HUES6 (cell line): ENCODE data around the gene ELOVL2.
A peak's percentile ranks its signal among the peaks of the same experiment; 100 is the strongest.

Source experiments
- H3K27ac ChIP-seq: 2 replicates; pipeline ENCODE4 v1.7.0; 2013; ENCODE audit warnings: low read depth, mild to moderate bottlenecking, low read length, inconsistent platforms
- H3K27me3 ChIP-seq: 2 replicates; pipeline ENCODE4 v1.6.1; 2013; ENCODE audit warnings: low read length; ENCODE audit not compliant: control insufficient read depth, insufficient read depth
- H3K36me3 ChIP-seq: 2 replicates; pipeline ENCODE4 v1.6.1; 2013; ENCODE audit warnings: low read length; ENCODE audit not compliant: control insufficient read depth, insufficient read depth
- H3K4me1 ChIP-seq: 2 replicates; pipeline ENCODE4 v1.6.1; 2013; ENCODE audit warnings: low read length; ENCODE audit not compliant: control insufficient read depth, insufficient read depth
- H3K4me3 ChIP-seq: 2 replicates; pipeline ENCODE4 v1.5.1; 2013; ENCODE audit warnings: low read depth, low read length
- H3K9ac ChIP-seq: one replicate; pipeline ENCODE4 v1.6.1; 2013; ENCODE audit warnings: mild to moderate bottlenecking, low read length
- H3K9me3 ChIP-seq: 2 replicates; pipeline ENCODE4 v1.6.1; 2013; ENCODE audit warnings: low read depth, low read length; ENCODE audit not compliant: control insufficient read depth, insufficient read depth

Gene ELOVL2

DNA sequence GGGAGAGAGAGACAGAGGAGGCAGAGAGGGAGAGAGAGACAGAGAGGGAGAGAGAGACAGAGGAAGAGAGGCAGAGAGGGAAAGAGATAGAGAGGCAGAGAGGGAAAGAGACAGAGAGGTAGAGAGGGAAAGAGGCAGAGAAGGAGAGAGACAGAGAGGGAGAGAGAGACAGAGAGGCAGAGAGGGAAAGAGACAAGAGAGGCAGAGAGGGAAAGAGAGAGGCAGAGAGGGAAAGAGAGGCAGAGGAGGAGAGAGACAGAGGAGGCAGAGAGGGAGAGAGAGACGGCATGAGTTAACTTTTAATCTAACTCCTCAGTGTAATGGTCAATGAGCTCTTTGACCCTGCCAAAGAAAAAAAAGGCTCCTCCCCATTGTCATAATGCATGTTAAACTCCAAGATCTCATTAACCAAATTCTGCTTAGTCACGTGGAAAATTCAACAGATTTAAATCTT lies 7.1 kb downstream of the ELOVL2 start:
- H3K4me3 ChIP-seq, result no peak overlapping the region
- H3K4me1 ChIP-seq, result no peaks in the 10 kb centered on the region
- H3K27ac ChIP-seq, result no peak overlapping the region
- H3K27me3 ChIP-seq, result peaks cover 13% of the 10 kb centered on the region
- H3K9me3 ChIP-seq, result no peaks in the 10 kb centered on the region
- no peaks in the 10 kb centered on the region for H3K36me3 ChIP-seq
- H3K9ac ChIP-seq, result no peak overlapping the region

DNA sequence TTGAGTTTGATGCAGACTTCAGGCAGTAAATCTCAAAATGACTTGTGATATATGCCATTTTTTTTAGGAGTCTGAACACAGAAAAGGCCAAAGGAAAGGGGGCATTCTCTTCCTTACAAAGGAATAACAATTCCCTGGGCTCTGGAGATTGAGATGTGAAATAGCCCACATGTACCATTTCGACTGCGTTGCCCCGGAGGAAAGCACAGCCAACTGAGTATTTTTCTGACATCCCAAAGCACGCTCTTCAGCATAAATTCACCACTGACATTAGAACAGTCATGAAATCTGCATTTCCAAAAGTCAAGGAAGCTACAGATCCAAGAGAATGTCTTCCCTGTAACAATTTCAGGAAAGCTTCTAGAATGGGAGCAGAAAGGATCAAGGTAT lies 7.8 kb downstream of the ELOVL2 start:
- Histone ChIP-seq H3K36me3 (no peaks in the 10 kb centered on the region), H3K9ac (no peak overlapping the region), H3K4me1 (no peaks in the 10 kb centered on the region), H3K9me3 (no peaks in the 10 kb centered on the region), H3K4me3 (no peak overlapping the region), H3K27me3 (peaks cover 6% of the 10 kb centered on the region), H3K27ac (no peak overlapping the region)

DNA sequence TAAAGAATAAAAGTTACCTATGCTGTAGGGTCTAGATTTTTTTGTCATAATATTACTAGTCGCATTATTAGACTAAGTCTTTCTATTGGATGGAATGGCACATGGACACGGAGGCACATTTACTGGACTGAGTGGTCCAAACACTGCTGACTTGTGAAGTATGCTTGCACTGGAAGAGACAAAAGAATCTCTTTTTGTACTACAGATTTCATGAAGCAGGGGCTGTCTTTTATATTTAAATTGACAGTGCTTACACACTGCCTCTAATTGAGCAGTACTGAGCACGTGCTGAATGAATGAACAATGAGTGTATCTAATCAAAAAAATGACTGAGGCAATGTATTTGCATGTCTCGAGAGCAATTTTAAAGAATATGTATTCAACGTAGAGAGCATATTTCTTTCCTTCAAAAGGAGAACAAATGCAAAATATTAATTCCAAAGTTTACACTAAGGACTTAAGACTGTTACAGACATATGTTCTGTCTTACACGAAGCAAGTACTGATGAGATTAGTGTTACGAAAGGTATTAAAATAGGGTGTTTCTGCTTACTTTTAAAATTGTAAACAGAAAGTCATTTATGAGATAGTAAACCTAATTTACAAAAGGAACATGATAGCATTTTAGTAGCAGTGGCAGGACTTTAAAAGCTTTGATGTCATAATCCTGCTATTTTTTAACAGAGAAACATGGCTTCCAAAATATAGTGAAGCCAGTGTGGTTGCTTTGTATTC lies 8.3 kb downstream of the ELOVL2 start:
- Histone ChIP-seq H3K4me1 (no peaks in the 10 kb centered on the region), H3K9me3 (no peaks in the 10 kb centered on the region), H3K36me3 (no peaks in the 10 kb centered on the region), H3K27me3 (peaks cover under 1% of the 10 kb centered on the region), H3K9ac (no peak overlapping the region), H3K4me3 (no peak overlapping the region), H3K27ac (no peak overlapping the region)

DNA sequence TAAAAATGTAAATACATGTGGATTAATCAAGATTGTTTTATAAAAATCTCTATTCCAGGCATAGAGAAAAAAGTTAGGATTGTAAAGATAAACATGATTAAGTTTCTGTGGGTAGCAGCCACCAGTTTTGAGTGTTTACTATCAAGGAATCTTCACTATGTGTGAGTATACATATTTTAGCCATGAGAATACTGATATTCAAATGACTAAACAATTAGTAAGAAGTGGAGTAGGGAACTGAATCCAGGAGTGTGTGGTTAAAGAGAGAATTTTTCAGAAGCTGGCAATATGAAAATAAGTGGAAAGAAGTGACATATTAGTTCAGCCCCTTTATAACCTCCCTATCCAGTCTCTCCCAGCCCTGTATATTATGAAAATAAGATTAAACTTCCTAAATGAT lies 10.3 kb downstream of the ELOVL2 start:
- H3K4me3 ChIP-seq, result no peak overlapping the region

DNA sequence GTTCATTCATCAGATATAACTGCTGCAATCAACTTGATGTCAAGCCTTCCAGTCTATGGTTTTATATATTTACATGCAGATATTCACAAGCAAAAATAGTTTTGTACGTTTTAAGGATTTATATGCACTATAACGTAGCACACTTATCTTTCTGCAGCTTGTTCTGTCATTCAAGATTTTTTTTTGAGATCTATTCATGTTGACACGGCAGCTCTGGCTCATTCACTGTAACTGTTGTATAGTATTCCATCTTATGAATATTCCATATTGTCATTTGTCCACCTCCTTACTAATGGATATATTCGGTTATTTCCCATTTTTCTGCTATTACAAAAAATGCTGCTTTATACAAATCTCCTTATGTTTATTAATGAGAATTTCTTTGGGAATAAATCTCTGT lies 13.2 kb downstream of the ELOVL2 start:
- no peak overlapping the region for H3K4me3 ChIP-seq
- no peaks in the 10 kb centered on the region for H3K9me3 ChIP-seq
- H3K4me1 ChIP-seq, result peaks cover 21% of the 10 kb centered on the region
- no peaks in the 10 kb centered on the region for H3K36me3 ChIP-seq
- no peak overlapping the region for H3K9ac ChIP-seq
- H3K27me3 ChIP-seq, result no peaks in the 10 kb centered on the region
- no peak overlapping the region for H3K27ac ChIP-seq

More for the DNA sequence above, 10.3 kb downstream of the ELOVL2 start:
- Histone ChIP-seq H3K4me1 (no peaks in the 10 kb centered on the region), H3K27ac (no peak overlapping the region), H3K9me3 (no peaks in the 10 kb centered on the region), H3K36me3 (no peaks in the 10 kb centered on the region), H3K27me3 (no peaks in the 10 kb centered on the region), H3K9ac (no peak overlapping the region)

DNA sequence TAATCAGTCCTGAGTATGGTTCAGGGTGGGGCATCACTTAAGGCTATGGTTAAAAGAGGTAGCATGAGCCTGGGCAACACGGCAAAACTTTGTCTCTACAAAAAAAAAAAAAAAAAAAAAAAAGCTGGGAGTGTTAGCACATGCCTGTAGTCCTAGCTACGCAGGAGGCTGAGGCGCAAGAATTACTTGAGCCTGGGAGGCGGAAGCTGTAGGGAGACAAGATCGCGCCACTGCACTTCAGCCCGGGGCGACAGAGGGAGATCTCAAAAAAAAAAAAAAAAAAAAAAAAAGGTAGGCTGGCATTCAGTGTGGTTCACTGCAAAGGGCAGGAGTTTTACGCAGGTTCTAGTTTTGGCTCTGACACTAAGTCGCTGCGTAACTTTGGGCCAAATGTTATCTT lies 15.1 kb downstream of the ELOVL2 start:
- Histone ChIP-seq H3K36me3 (no peaks in the 10 kb centered on the region), H3K4me1 (peaks cover 36% of the 10 kb centered on the region), H3K9ac (no peak overlapping the region), H3K27me3 (no peaks in the 10 kb centered on the region), H3K4me3 (no peak overlapping the region), H3K27ac (no peak overlapping the region), H3K9me3 (no peaks in the 10 kb centered on the region)

DNA sequence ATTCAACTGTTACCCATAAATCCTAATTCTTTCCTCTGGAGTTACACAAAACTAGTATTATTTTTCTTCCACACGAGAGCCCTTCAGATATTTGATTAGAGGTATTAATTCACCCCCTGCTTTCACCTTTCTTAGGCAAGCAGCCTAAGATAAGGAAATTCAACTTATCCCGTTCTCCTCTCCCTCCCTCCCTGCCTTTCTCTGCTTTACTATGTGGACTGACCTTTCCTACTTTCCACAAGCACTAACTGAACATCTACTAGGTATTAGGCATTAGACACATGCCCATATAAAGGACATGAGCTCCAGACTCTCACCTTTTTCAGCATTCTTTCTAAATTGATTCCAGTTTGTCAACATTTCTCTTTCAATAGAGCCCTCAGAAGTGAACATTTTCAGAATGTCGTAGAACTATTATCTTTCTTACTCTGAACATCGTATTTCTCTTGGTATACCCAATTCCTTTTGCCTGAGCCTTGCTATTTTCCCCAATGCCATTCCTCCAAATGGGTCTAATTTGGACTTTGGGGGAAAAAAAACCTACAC lies 16.5 kb downstream of the ELOVL2 start:
- Histone ChIP-seq H3K27me3 (no peaks in the 10 kb centered on the region), H3K36me3 (no peaks in the 10 kb centered on the region), H3K27ac (no peak overlapping the region), H3K9me3 (no peaks in the 10 kb centered on the region), H3K9ac (no peak overlapping the region), H3K4me1 (peaks cover 36% of the 10 kb centered on the region), H3K4me3 (no peak overlapping the region)

DNA sequence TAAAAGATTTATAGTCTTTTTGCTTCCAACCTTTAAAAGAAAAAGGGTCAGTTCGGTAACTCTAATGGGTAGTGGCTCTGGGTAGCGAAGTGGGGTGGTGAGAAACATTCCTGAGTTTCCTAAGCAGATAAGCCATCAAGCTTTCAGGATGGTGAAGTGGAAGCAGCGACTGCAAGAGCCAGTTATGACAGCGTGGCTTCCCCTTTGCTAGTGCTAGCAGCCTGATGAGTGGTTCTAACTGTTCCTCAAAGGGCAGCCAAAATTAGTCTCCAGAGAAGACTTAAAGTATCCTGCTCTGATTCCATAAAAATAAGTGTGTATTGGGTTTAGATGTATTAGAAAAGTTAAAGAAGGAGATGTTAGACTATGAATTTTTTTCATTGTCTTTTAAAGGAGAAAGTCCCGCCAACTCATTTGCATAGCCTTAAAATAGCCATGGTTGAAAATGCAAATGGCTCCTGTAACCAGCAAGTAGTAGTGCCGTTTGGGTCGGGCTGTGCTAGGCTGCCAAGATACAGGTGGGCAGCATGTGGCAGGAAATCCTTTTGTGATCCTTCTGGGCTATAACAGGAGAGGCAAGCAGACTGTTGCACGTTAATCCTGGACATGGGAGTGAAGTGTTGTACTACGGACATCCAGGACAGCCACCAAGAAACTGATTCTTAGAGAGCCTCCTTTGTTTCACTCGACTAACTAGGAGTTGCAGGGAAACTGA lies 18.0 kb downstream of the ELOVL2 start:
- H3K9me3 ChIP-seq, result no peaks in the 10 kb centered on the region
- H3K27me3 ChIP-seq, result no peaks in the 10 kb centered on the region
- H3K9ac ChIP-seq, result peak overlapping the region; percentile 68
- peak overlapping the region; percentile 48 for H3K4me3 ChIP-seq
- peaks cover 48% of the 10 kb centered on the region for H3K4me1 ChIP-seq
- H3K27ac ChIP-seq, result peak overlapping the region; percentile 17; the same call in 1 of the 2 replicates
- H3K36me3 ChIP-seq, result no peaks in the 10 kb centered on the region

DNA sequence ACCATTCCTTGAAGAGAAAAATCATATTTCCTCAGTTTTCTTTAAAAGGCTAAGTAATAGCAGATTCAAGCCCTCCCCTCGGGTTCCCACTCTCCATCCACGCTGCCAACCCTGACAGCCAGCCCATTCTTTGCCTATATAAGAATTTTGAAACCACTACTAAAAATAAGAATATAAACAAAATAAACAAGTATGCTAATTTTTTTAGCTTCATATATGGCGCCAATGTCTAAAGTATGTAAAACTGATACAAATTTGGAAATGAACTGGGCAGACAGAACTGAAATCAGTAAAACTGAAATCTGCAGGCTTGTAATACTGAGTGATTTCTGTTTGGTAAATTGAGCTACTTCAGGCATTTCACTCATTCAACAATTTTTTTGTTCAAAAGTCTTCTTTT lies 19.0 kb downstream of the ELOVL2 start:
- H3K27me3 ChIP-seq, result no peaks in the 10 kb centered on the region
- no peak overlapping the region for H3K27ac ChIP-seq
- H3K9me3 ChIP-seq, result no peaks in the 10 kb centered on the region
- no peaks in the 10 kb centered on the region for H3K36me3 ChIP-seq
- no peak overlapping the region for H3K9ac ChIP-seq
- H3K4me1 ChIP-seq, result peaks cover 50% of the 10 kb centered on the region
- H3K4me3 ChIP-seq, result no peak overlapping the region

DNA sequence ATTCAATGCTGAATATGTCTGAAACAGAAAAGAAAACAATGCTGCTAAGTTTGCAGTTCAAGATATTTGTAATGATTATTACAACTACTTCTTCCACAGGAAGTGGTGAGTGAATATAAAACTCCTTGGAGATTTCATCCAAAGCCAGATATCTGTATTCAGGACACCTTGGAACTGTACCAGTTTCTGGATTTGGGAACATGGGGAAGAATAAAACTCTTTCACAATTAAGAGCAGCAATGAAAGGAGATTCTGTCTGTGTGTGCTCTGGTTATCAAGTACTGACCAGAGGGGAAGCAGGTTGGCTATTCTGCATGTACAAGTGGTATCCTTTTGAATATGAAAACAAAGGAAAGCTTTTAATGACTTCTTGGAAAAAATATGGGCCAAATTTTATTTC lies 21.1 kb downstream of the ELOVL2 start:
- H3K9me3 ChIP-seq, result no peaks in the 10 kb centered on the region
- H3K4me1 ChIP-seq, result peaks cover 49% of the 10 kb centered on the region
- H3K27me3 ChIP-seq, result no peaks in the 10 kb centered on the region
- no peak overlapping the region for H3K27ac ChIP-seq
- no peak overlapping the region for H3K4me3 ChIP-seq
- no peak overlapping the region for H3K9ac ChIP-seq
- no peaks in the 10 kb centered on the region for H3K36me3 ChIP-seq

DNA sequence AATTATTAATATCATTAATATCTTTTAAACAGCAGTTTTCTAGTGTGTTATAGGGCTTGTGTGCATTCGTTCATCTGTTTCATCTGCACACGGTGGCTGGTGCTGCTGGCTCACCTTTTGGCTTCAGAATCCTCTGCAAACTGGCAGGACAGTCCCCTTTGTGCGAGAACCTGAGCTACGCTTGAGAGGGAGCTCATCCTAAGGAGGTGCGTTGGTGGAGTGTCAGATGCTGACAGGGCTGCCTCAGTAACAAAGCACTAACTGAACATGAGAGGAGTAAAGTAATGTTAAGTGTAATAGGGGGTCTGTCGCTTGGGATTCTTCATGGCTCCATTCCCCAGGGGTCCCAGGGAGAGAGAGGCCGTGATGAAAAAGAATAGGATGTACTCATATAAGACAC lies 22.4 kb downstream of the ELOVL2 start:
- Histone ChIP-seq H3K4me3 (no peak overlapping the region), H3K27me3 (no peaks in the 10 kb centered on the region), H3K9me3 (no peaks in the 10 kb centered on the region), H3K4me1 (peaks cover 37% of the 10 kb centered on the region), H3K27ac (no peak overlapping the region), H3K36me3 (no peaks in the 10 kb centered on the region), H3K9ac (no peak overlapping the region)
